A673 (cell line): ENCODE measurements around the gene NSD1.

ENCODE experiments used
- CTCF ChIP-seq: fragments of 300-800, 200-600 bp; sonication (generic); conservative IDR thresholded peaks from 2 replicates; pipeline ENCODE4 v1.5.1; 2017; ENCODE audit warnings: low read depth, mild to moderate bottlenecking, antibody characterized with exemption, low read length, moderate library complexity, mixed read lengths
- EZH2 ChIP-seq: fragments of 200-600 bp; sonication (generic); IDR thresholded peaks from 2 replicates; pipeline ENCODE4 v1.6.1; 2017; ENCODE audit warnings: borderline replicate concordance, low read depth, mild to moderate bottlenecking, mixed read lengths, antibody characterized with exemption, low read length; ENCODE audit not compliant: poor library complexity, severe bottlenecking

- TF ChIP-seq CTCF, result no peak
- TF ChIP-seq EZH2, result no peak
These were observed 182.4 kb downstream of the NSD1 start for GRCh38 chr5:177316005-177316404.
